GM23338 (cell line): Measurements from ENCODE around the gene SRCIN1. TPM values are rescaled to one million over a fixed set of nuclear protein-coding genes. Genes with fewer than 3 reads are reported as not detected.

ENCODE experiments used
- ATAC-seq: fragments of 200-7000 bp; cut with Tn5 transposase; 3 replicates; pipeline ENCODE4 v1.9.1; 2020
- DNase-seq: peaks from one replicate; pipeline ENCODE4 v3.0.0-alpha.2; 2015; ENCODE audit warnings: low spot score
- H2AFZ ChIP-seq: fragments of 200-600 bp; sonication (generic); 2 replicates; pipeline ENCODE4 v1.8.0; 2016; ENCODE audit warnings: antibody characterized with exemption, mild to moderate bottlenecking, moderate library complexity
- H3F3A ChIP-seq: fragments of 200-600 bp; sonication (generic); replicated peaks from 2 replicates; pipeline ENCODE4 v1.8.0; 2017; ENCODE audit warnings: antibody characterized with exemption, mixed run types, low read depth
- H3K27ac ChIP-seq: fragments of 200-600 bp; sonication (generic); 2 replicates; pipeline ENCODE4 v1.6.1; 2016; ENCODE audit warnings: low read depth
- H3K27me3 ChIP-seq: fragments of 200-600 bp; sonication (generic); 2 replicates; pipeline ENCODE4 v1.8.0; 2016; ENCODE audit warnings: mild to moderate bottlenecking, mixed run types, moderate library complexity; ENCODE audit not compliant: insufficient read depth
- H3K36me3 ChIP-seq: fragments of 200-600 bp; sonication (generic); 2 replicates; pipeline ENCODE4 v1.8.0; 2016; ENCODE audit warnings: mild to moderate bottlenecking; ENCODE audit not compliant: insufficient read depth
- H3K4me1 ChIP-seq: fragments of 200-600 bp; sonication (generic); 2 replicates; pipeline ENCODE4 v1.8.0; 2016; ENCODE audit warnings: mild to moderate bottlenecking, moderate library complexity; ENCODE audit not compliant: insufficient read depth
- H3K4me2 ChIP-seq: fragments of 200-600 bp; sonication (generic); 2 replicates; pipeline ENCODE4 v1.7.1; 2017; ENCODE audit warnings: mixed run types
- H3K4me3 ChIP-seq: fragments of 200-600 bp; sonication (generic); 2 replicates; pipeline ENCODE4 v1.6.1; 2016; ENCODE audit warnings: mixed run types
- H3K79me2 ChIP-seq: fragments of 200-600 bp; sonication (generic); replicated peaks from 2 replicates; pipeline ENCODE4 v1.8.0; 2017; ENCODE audit warnings: mild to moderate bottlenecking; ENCODE audit not compliant: insufficient read depth
- H3K9me2 ChIP-seq: fragments of 200-600 bp; sonication (generic); 2 replicates; pipeline ENCODE4 v1.8.0; 2017; ENCODE audit not compliant: insufficient read depth
- H4K20me1 ChIP-seq: fragments of 200-600 bp; sonication (generic); replicated peaks from 2 replicates; pipeline ENCODE4 v1.8.0; 2017; ENCODE audit warnings: mild to moderate bottlenecking; ENCODE audit not compliant: insufficient read depth
- H3K27ac Mint-ChIP-seq: 2 replicates; pipeline ENCODE4 v1.8.0; 2020; ENCODE audit warnings: inconsistent platforms, mild to moderate bottlenecking, moderate library complexity, mixed read lengths
- H3K27me3 Mint-ChIP-seq: 3 replicates; pipeline ENCODE4 v1.8.0; 2022; ENCODE audit warnings: low read depth, mild to moderate bottlenecking, moderate library complexity, mixed read lengths, inconsistent platforms; ENCODE audit not compliant: insufficient read depth, poor library complexity
- H3K36me3 Mint-ChIP-seq: 3 replicates; pipeline ENCODE4 v1.8.0; 2021; ENCODE audit warnings: low read depth, mild to moderate bottlenecking, inconsistent platforms, moderate library complexity, mixed read lengths
- H3K4me1 Mint-ChIP-seq: 3 replicates; pipeline ENCODE4 v1.8.0; 2020; ENCODE audit warnings: mild to moderate bottlenecking, inconsistent platforms, mixed read lengths
- H3K4me3 Mint-ChIP-seq: 3 replicates; pipeline ENCODE4 v1.8.0; 2021; ENCODE audit warnings: moderate library complexity, mild to moderate bottlenecking, inconsistent platforms, mixed read lengths
- H3K9me3 Mint-ChIP-seq: 3 replicates; pipeline ENCODE4 v1.8.0; 2020; ENCODE audit warnings: moderate library complexity, mild to moderate bottlenecking, inconsistent platforms, mixed read lengths
- CREB1 ChIP-seq: fragments of 250-450 bp; sonication (Bioruptor Pico); IDR thresholded peaks from 2 replicates; pipeline ENCODE4 v1.5.0; 2020; ENCODE audit warnings: low read depth, mild to moderate bottlenecking, moderate library complexity
- EZH2phosphoT487 ChIP-seq: fragments of 200-600 bp; sonication (generic); IDR thresholded peaks from one replicate; pipeline ENCODE4 v1.8.1; 2018; ENCODE audit warnings: antibody characterized with exemption; ENCODE audit not compliant: unreplicated experiment
- JUNB ChIP-seq: IDR thresholded peaks from one replicate; pipeline ENCODE4 v1.6.1; 2016; ENCODE audit warnings: antibody characterized with exemption; ENCODE audit not compliant: unreplicated experiment
- POLR2AphosphoS5 ChIP-seq: IDR thresholded peaks from 2 replicates; pipeline ENCODE4 v1.6.1; 2016; ENCODE audit warnings: antibody characterized with exemption, low read depth
- ZNF462 ChIP-seq: fragments of 250-450 bp; sonication (Bioruptor Pico); IDR thresholded peaks from 2 replicates; pipeline ENCODE4 v1.5.0; 2020; ENCODE audit warnings: mild to moderate bottlenecking, moderate library complexity
- polyA plus RNA-seq: library from polyadenylated mRNA; unstranded; fragments of >200 nt; fragmentation: Nextera tagmentation; extraction: Ambion mirVana; gene quantifications from 2 replicates; pipeline ENCODE4 v1.2.1, GENCODE V29; 2016
- total RNA-seq: library from RNA; depleted of rRNA; stranded (reverse); fragments of >200 nt; shearing (Covaris generic); gene quantifications from 2 replicates; pipeline ENCODE4 v1.2.3, GENCODE V29; 2014
- TF ChIP-seq, protein P1 (sequence below), 2 experiments: fragments of 200-600 bp in 1 of 2; sonication (generic) in 1 of 2; conservative IDR thresholded peaks; 2 replicates each; pipeline versions ENCODE4 v1.5.1 to v1.6.1; 2016 to 2017; ENCODE audit warnings: antibody characterized with exemption in 2 of 2, low read depth in 2 of 2, mild to moderate bottlenecking in 2 of 2, moderate library complexity in 1 of 2
- TF ChIP-seq, protein P2 (sequence below): IDR thresholded peaks from 2 replicates; pipeline ENCODE4 v1.6.1; 2016; ENCODE audit warnings: antibody characterized with exemption

Gene SRCIN1
- total and polyA plus RNA-seq, 2 experiments from 2014 or later: 0.87 to 2.2 TPM

GRCh38 chr17:38587203-38587602, 18.5 kb downstream of the SRCIN1 start (continued):
- TF ChIP-seq ZNF462 (CRISPR knock-in tag) (no peak), EZH2phosphoT487 (no peak)
- TF ChIP-seq, protein P1, sequence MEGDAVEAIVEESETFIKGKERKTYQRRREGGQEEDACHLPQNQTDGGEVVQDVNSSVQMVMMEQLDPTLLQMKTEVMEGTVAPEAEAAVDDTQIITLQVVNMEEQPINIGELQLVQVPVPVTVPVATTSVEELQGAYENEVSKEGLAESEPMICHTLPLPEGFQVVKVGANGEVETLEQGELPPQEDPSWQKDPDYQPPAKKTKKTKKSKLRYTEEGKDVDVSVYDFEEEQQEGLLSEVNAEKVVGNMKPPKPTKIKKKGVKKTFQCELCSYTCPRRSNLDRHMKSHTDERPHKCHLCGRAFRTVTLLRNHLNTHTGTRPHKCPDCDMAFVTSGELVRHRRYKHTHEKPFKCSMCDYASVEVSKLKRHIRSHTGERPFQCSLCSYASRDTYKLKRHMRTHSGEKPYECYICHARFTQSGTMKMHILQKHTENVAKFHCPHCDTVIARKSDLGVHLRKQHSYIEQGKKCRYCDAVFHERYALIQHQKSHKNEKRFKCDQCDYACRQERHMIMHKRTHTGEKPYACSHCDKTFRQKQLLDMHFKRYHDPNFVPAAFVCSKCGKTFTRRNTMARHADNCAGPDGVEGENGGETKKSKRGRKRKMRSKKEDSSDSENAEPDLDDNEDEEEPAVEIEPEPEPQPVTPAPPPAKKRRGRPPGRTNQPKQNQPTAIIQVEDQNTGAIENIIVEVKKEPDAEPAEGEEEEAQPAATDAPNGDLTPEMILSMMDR (conservative IDR thresholded peaks at IDR 0.05; ENCODE audit: low read depth in 2 of 2): no peak

DNA sequence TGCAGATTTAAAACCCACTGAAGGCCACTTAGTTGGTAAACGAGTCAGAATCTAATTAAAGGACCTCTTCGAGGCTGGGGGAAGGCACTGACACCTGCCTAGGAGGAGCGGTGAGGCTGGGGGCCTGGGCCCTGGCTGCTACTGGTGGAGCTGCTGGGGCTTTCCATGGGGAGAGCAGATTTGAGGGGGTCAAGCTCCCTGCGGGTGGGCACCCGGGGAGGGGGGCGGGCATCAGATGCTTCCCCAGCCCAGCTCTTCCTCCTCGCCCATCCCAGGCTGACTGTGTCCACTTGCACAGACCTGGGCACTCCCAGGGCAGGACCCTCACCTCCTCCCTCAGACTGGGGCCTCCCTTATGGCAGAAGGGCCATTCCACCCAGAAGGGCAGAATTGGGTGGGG, 19.0 kb downstream of the SRCIN1 start:
- no peak overlapping the region for H3K27ac Mint-ChIP-seq
- H3K9me2 ChIP-seq: no peaks in the 10 kb centered on the region
- H3K27ac ChIP-seq: no peak overlapping the region
- H4K20me1 ChIP-seq: no peaks in the 10 kb centered on the region
- peaks cover 70% of the 10 kb centered on the region for H3K4me1 Mint-ChIP-seq
- no peak for ATAC-seq
- no peak overlapping the region for H3K4me3 ChIP-seq
- no peak overlapping the region for H3K4me2 ChIP-seq
- H2AFZ ChIP-seq: no peak overlapping the region
- H3F3A ChIP-seq: no peaks in the 10 kb centered on the region
- TF ChIP-seq ZNF462 (CRISPR knock-in tag) (no peak), CREB1 (CRISPR knock-in tag) (no peak), JUNB (no peak), POLR2AphosphoS5 (no peak), EZH2phosphoT487 (no peak)
- TF ChIP-seq, protein P2, sequence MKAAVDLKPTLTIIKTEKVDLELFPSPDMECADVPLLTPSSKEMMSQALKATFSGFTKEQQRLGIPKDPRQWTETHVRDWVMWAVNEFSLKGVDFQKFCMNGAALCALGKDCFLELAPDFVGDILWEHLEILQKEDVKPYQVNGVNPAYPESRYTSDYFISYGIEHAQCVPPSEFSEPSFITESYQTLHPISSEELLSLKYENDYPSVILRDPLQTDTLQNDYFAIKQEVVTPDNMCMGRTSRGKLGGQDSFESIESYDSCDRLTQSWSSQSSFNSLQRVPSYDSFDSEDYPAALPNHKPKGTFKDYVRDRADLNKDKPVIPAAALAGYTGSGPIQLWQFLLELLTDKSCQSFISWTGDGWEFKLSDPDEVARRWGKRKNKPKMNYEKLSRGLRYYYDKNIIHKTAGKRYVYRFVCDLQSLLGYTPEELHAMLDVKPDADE: no peak
- H3K4me1 ChIP-seq: peaks cover 23% of the 10 kb centered on the region; the same call in 1 of the 2 replicates
- no peaks in the 10 kb centered on the region for H3K9me3 Mint-ChIP-seq
- H3K27me3 Mint-ChIP-seq: peaks cover 27% of the 10 kb centered on the region
- H3K27me3 ChIP-seq: peaks cover 22% of the 10 kb centered on the region
- no peaks in the 10 kb centered on the region for H3K36me3 Mint-ChIP-seq
- H3K4me3 Mint-ChIP-seq: no peak overlapping the region
- H3K36me3 ChIP-seq: no peaks in the 10 kb centered on the region
- no peak for DNase-seq
- H3K79me2 ChIP-seq: no peaks in the 10 kb centered on the region
